Iris pigment epithelial cell (primary cell): ENCODE results near the gene KCNAB1.

Source experiments
- DNase-seq: peaks from one replicate; pipeline ENCODE4 v3.0.0-alpha.2; 2011; ENCODE audit warnings: low read depth

The KCNAB1 gene

DNA sequence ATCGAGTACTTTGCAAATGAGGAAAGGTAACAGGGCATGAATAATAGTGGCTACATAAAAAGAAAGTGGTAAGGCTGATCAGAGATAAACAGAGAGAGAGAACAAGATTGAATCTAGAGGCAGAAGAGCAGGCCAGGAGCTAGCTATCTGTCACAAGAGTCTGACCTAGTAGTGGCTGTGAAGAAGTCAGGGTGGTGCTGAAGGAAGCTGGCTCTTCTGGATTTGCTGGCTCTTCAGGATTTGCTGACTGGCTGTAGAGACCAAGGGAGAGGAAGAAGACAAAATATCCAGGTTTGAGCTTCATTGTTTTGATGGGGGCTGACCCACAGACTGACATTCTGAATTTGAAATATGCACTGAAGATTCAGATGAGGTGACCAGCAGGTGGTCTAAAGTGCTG, 292.2 kb downstream of the KCNAB1 start:
- DNase-seq = no peak

DNA sequence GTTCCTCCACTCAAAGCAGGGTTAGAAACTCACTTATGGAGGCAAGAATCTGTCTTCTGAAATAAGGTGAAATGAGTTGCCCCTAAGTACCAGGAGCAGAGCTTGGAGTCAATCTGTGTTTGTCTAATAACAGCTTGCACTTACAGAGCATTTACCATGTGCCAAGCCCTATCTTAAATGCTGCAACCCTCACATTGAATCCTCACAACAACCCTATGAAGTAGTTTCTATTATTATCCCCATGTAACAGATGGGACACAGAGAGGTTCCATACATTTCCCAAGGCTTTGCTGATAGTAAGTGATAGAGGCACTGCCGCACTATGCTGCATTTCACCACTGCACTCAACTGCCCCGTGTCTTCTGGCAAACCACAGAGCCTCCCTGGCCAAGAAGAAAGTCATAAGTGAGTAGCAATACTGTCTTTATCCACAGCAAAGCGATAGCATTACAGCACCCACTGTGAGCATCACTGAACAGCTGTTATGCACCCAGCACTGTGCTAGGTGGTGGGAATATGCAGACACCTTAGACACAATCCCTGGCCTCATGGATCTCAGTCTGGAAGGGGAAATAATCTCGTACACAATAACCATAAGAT, 293.0 kb downstream of the KCNAB1 start:
- DNase-seq = no peak

DNA sequence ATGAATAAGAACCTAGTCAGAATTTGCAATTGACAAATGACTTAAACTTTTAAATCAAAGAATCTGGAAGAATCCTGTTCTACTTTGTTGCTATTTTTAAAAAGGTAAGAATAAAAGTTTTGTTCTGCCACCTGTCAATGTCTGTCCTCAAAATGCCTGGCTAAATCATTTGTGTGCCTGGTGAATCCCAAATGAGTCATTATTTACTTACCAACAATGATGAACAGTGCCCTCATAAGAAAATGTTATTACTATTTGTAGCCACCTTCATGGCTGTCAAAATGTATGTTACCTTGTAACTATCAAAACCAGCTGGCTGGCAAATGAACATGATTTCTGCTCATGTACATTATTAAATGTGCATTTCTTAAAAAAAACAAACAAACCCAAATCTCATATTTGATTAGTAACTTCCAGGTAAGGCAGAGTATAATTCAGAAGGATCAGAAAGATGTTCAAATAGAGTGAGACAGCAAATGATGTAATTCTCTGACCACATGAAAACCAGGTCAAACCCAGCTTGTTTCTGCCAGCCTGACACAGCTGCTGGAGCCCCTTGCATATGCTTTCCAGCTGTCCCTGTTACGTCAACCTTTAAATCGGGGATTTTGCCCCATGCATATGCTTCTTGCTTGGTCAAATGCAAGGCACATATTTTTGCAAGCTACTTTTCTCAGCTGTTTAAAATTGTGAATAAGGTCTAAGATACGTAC, 296.6 kb downstream of the KCNAB1 start:
- DNase-seq = peak; percentile 4

DNA sequence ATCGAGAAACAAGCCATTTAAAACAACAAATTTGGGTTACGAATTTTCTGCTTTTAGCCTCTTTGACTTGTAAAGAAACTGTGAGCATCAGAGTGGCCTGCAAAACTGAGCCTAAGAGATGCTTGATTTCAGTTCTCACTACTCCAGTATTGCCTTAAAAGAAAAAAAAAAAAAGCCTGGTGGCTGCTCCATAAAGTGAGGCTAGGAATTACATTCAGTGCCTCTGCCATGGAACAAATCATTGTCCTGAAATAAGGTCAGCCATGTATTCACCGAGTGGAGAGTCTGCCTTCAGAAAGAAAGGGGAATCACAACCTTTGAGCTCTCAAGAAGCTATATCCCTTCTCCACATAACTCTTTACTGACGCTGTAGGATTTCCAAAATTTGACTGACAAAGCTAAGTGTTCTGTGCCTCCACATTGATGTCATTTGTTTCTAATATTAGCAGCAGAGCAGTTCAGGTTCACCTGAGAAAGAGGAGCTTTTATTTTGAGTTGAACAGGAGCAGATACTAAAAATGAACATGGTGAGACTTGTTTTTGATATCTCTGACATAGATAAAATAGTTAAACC, 297.3 kb downstream of the KCNAB1 start:
- no peak for DNase-seq

DNA sequence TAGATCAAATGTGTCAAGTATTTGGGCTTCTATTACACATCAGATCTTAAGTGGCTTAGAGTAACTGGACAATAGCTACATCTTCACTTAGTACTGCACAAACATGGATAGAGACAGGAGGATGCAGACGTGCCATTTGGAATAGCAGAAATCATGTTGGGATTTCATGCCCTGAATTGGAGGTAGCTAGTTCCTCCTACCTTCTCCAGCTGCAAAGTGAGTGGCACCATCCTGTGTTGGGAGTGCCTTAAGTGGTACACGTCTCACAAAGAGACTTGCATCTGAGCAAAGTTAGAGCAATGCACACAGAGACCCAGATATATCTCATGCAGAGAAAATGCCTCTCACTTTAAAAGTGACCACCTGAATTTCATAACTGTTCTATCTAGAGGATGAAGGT, 298.1 kb downstream of the KCNAB1 start:
- no peak for DNase-seq

GRCh38 chr3:156421534-156421933, 301.2 kb downstream of the KCNAB1 start:
- DNase-seq = no peak

DNA sequence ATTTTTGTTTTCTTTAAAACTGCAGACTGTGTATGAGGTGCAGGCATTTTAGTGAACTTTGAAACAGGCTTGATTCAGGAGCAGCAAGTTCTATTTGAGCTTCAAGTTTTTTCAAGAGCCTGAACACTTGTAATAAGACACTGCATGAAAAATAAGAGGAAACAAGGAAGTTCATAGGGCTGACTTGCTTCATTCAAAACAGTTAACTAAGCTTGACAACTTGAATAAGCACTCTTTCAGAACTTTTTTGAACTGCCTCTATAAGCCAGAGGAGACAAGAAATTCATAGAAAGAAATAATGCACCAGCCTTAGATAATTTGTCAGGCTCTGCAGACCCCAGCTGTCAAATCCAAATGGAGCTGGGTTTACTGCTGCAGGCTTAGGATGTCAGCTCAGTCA, 304.4 kb downstream of the KCNAB1 start:
- no peak for DNase-seq

DNA sequence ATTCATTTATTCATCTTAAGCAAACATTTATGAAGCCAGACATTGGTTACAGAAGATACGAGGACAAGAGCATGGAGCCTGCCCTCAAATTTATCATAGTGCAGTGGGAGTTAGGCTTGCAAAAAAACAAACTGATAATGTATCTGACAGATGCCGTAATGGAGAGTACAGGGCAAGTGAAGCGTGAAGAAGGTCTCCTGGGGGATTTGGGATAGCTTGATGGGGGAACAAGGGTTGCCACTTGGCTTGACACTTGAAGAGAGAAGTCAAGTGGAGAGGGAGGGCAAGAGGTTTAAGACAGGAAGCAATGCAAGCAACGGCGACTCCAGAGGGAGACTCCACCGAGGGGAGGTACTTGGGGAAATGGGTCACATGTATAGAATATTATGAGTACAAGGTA, 305.3 kb downstream of the KCNAB1 start:
- DNase-seq = no peak

DNA sequence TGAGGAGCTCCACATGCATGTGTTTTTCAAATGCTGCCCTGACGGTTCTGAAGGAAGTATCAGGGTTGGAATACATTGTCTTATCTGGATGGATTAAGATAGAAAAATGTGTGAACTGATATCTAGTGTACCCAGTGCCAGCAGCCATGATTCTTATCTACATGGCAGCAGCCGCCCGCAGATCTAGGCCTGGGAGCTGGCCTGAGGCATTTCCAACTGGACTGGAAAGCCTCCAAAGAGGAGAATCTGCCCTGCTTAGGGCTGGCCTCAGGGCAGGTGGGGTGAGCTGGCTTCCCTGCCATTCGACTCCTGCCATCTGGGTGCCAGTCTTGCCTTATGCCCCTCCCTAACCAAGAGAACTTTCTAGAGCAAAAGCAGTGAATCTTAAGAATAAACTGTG, 308.7 kb downstream of the KCNAB1 start:
- DNase-seq = no peak

DNA sequence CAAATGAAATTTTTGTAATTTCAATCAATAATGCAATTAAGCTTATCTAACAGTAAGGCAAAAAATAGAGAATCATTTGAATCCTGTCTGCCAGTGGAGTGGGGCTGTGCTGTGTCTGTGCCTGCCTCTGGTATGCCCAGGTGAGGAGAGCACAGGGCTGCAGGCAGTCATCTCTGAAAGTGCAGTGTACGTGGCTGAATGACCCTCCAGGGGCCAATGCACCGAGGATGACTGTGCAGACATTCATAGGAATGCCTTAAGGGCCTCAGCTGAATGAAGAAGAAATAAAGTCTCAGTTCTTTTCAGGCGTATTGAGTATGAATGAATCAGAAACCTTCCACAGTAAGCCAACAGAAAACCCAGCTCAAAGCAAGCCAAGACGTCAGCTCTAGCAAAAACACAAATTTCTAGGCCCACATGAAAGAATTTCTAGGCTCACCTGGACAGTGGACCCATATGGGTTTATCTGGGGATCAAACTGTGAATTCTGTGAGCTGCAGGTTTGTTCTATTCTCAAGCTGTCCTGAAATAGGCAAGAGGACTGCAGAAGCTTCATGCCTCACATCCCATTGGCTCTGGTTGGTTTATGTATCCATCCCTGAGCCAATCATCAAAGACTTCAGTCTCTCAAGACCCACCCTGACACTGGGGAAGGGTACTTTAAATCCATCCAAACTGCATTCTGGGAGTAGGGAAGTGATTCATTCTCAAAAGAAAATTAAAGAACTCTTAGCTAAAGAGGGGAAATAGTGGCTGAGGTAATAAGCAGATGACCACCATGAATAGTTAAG, 311.2 kb downstream of the KCNAB1 start:
- no peak for DNase-seq

DNA sequence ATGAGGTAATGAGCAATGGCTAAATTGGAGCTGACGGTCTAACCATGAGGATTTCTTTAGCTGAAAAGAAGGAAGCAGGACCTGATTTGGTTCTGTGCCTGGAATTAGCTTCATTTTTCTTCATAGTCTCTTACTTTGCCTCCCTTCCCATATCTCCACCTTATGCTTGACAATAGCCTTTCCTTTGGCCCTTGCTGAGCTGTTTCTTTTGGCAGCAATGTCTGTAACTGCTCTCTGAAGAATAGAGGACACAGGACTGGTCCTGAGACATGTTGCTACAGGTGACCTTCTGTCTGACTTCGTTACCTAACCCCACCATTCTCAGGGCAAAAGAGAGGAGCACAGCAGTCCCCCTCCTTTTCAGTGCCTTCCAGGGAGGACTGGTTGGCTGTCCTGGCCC, 312.2 kb downstream of the KCNAB1 start:
- no peak for DNase-seq

GRCh38 chr3:156433138-156433537, 312.8 kb downstream of the KCNAB1 start:
- DNase-seq = peak; percentile 8

- peak; percentile 28 for DNase-seq
These were observed 313.5 kb downstream of the KCNAB1 start for GRCh38 chr3:156433910-156434309.

DNA sequence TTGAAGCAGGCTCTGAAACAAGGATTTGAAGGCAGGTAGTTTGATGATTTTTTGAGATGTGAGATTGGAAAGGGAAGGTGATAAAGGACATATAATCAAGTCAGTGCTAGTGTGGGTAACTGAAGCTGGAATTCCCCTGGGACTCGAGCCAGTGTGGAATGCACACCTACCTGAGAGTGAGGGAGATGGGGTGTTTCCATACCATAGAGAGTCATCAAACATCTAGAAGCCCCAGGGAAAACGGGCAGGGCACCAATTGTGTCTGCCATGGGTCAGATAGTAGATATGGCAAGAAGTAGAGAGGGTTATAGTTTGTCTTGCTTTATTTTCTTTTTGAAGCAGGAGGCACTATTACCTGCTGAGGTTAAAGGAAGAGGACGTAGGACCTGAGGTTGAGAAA, 314.5 kb downstream of the KCNAB1 start:
- no peak for DNase-seq

DNA sequence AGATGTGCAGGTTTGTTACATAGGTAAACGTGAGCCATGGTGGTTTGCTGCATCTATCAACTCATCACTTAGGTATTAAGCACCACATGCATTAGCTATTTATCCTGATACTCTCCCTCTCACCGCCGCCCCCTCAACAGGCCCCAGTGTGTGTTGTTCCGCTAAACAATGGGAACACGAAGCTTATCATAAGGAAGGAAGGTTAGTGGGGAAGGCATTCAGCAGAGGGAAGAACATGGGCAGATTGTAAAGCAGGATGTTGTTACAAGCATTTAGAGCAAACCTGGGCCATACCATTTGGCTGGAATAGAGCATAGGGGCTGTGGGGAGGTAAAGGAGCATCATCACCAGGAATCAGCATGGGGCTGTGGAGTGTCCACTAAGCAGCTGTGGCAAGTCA, 322.7 kb downstream of the KCNAB1 start:
- no peak for DNase-seq

GRCh38 chr3:156445117-156446090, 325.0 kb downstream of the KCNAB1 start:
- DNase-seq = no peak

- peak; percentile 54 for DNase-seq
These were observed 327.9 kb downstream of the KCNAB1 start for GRCh38 chr3:156448300-156448699.

DNA sequence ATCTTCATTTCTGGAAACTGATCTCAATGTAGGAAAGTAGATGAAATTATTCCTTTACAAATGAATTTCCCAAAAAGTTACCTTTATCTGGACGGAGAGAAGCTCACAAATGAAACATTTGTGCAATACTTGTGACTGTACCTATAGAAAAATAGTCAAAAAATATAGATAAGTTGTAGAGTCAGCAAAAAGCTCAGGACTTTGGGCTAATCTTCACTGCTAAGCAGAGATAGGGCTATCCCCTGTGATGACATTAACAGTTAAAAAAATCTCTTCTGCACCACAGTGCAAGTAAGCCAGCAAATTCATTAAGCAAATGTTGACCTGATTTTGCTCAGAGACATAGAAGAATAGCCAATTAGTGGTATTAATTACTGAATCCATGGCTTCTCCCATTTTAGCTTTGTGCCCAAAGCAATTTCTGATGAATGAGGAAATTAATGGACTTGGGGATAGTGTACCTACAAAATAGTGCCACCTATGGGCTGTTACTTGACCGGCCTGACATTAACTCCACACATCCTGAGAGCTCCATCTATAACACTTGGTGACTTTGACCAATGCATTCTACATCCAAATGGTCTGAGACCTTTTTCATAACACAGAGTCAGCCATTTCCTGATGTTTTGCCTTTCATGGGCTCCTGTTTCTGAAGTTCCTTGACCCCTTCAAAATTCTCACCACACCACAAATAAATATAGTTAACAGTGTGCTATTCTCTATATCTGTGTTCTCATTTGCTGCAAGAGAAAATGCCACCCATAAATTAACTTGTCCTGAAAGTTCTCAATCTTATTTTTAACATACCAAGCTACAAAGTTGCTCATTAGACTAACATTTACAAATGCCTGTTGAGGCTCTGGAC, 329.6 kb downstream of the KCNAB1 start:
- peak; percentile 40 for DNase-seq

GRCh38 chr3:156455839-156456238, 335.5 kb downstream of the KCNAB1 start:
- DNase-seq = no peak

DNA sequence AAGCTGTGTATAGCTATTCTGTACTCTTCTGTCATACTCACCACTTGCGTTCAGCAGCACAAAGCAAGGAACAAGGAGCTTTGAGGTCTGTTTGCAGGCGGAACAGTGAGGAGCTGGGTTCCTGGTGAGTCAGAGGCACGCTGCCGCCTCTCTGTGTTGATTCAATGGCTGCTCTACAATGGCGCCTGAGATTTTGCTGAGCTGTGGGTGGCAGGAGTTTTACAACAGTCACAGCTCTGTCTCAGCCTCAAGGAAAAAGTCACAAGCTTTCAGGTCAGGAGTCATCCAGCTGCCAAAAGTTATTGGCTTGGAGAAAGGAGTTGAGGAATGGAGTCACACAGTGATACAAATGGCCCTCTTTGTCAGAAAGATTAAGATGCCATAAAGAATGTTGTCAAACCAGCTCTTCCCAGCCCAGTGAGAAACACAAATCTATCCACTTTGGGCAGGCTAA, 336.4 kb downstream of the KCNAB1 start:
- no peak for DNase-seq

GRCh38 chr3:156459434-156459833, 339.1 kb downstream of the KCNAB1 start:
- no peak for DNase-seq
